DMS 273 treated with DMSO at 0.1 percent for 48 hours (cell line): ENCODE data around the gene BCAS1.

Experiments used
- DNase-seq: peaks from one replicate; lab custom pipeline; 2025; lab: John Stamatoyannopoulos, UW

BCAS1 gene

GRCh38 chr20:53904261-53904660 lies 166.1 kb downstream of the BCAS1 start:
- no peak for DNase-seq

- DNase-seq: no peak
Measured at GRCh38 chr20:53903652-53903987, 166.8 kb downstream of the BCAS1 start.

- DNase-seq: no peak
Measured at GRCh38 chr20:53902968-53903651, 167.3 kb downstream of the BCAS1 start.

GRCh38 chr20:53901497-53902096 lies 168.8 kb downstream of the BCAS1 start:
- DNase-seq: no peak

GRCh38 chr20:53901064-53901463 lies 169.3 kb downstream of the BCAS1 start:
- no peak for DNase-seq

GRCh38 chr20:53900380-53900999 lies 169.9 kb downstream of the BCAS1 start:
- no peak for DNase-seq

GRCh38 chr20:53899351-53900167 lies 170.8 kb downstream of the BCAS1 start:
- peak; percentile 45 for DNase-seq

- no peak for DNase-seq
Measured at GRCh38 chr20:53898556-53898931, 171.8 kb downstream of the BCAS1 start.

- DNase-seq: no peak
Measured at GRCh38 chr20:53897884-53898555, 172.4 kb downstream of the BCAS1 start.

GRCh38 chr20:53896647-53897046 lies 173.7 kb downstream of the BCAS1 start:
- DNase-seq: no peak

- DNase-seq: no peak
Measured at GRCh38 chr20:53896041-53896440, 174.4 kb downstream of the BCAS1 start.

- DNase-seq: no peak
Measured at GRCh38 chr20:53895385-53895755, 175.0 kb downstream of the BCAS1 start.

GRCh38 chr20:53894707-53895384 lies 175.5 kb downstream of the BCAS1 start:
- no peak for DNase-seq
